Effector memory CD8-positive, alpha-beta T cell (primary cell): ENCODE results near the gene POLR2L.

ENCODE experiments used
- ATAC-seq: fragments of 150-1000 bp; cut with Tn5 transposase; replicated peaks from 2 replicates; pipeline ENCODE4 v1.10.0; 2021; ENCODE audit warnings: mild to moderate bottlenecking, moderate library complexity
- DNase-seq, 3 experiments: peaks; one replicate each; pipeline ENCODE4 v3.0.0; 2021
- H3K27ac Mint-ChIP-seq, 2 donors: one replicate each; pipeline ENCODE4 v1.8.0; 2022; ENCODE audit warnings: mild to moderate bottlenecking in 2 of 2, mixed read lengths in 2 of 2, moderate library complexity in 2 of 2
- H3K27me3 Mint-ChIP-seq, 2 donors: one replicate each; pipeline ENCODE4 v1.8.0; 2022; ENCODE audit warnings: mixed read lengths in 2 of 2
- H3K36me3 Mint-ChIP-seq: one replicate; pipeline ENCODE4 v1.8.0; 2022; ENCODE audit warnings: mild to moderate bottlenecking, moderate library complexity, mixed read lengths; ENCODE audit not compliant: insufficient read depth
- H3K4me1 Mint-ChIP-seq, 2 donors: one replicate each; pipeline ENCODE4 v1.8.0; 2022; ENCODE audit warnings: low read depth in 2 of 2, mixed read lengths in 2 of 2
- H3K4me3 Mint-ChIP-seq, 2 donors: one replicate each; pipeline ENCODE4 v1.8.0; 2022; ENCODE audit warnings: mild to moderate bottlenecking in 2 of 2, mixed read lengths in 2 of 2, moderate library complexity in 2 of 2
- H3K9me3 Mint-ChIP-seq, 2 donors: one replicate each; pipeline ENCODE4 v1.8.0; 2022; ENCODE audit warnings: mixed read lengths in 2 of 2

The POLR2L gene

GRCh38 chr11:846496-847098 is 4.3 kb upstream of the POLR2L start:
- ATAC-seq (no peak), DNase-seq (no peak)
- H3K4me1 Mint-ChIP-seq, result peaks cover 8% of the 10 kb centered on the region in 2 donors
- no peaks in the 10 kb centered on the region for H3K9me3 Mint-ChIP-seq
- peaks cover 0 to 12% of the 10 kb centered on the region in 2 donors for H3K27me3 Mint-ChIP-seq
- peaks cover 9% of the 10 kb centered on the region for H3K36me3 Mint-ChIP-seq
- H3K27ac Mint-ChIP-seq, result no peak overlapping the region
- no peak overlapping the region for H3K4me3 Mint-ChIP-seq

- peaks cover 12 to 13% of the 10 kb centered on the region in 2 donors for H3K4me1 Mint-ChIP-seq
- no peak overlapping the region for H3K4me3 Mint-ChIP-seq
- no peak for DNase-seq
- no peaks in the 10 kb centered on the region for H3K9me3 Mint-ChIP-seq
- peaks cover 9% of the 10 kb centered on the region for H3K36me3 Mint-ChIP-seq
- H3K27me3 Mint-ChIP-seq, result peaks cover 0 to 12% of the 10 kb centered on the region in 2 donors
- H3K27ac Mint-ChIP-seq, result no peak overlapping the region
- no peak for ATAC-seq
These were observed 3.7 kb upstream of the POLR2L start for GRCh38 chr11:845872-846495.

- no peak for DNase-seq
- ATAC-seq, result no peak
- Mint-ChIP-seq H3K27ac (no peak overlapping the region), H3K36me3 (peaks cover 14% of the 10 kb centered on the region), H3K4me3 (peak overlapping the region in 1 of 2 donors; percentile 17), H3K27me3 (peaks cover 0 to 12% of the 10 kb centered on the region in 2 donors), H3K9me3 (no peaks in the 10 kb centered on the region), H3K4me1 (peaks cover 21 to 22% of the 10 kb centered on the region in 2 donors)
These were observed 2.6 kb upstream of the POLR2L start for GRCh38 chr11:844693-845644.

- no peak for ATAC-seq
These were observed 1.7 kb upstream of the POLR2L start for GRCh38 chr11:843818-844692.

GRCh38 chr11:843086-843734 is 881 bp upstream of the POLR2L start:
- peaks cover 0 to under 1% of the 10 kb centered on the region in 2 donors for H3K27me3 Mint-ChIP-seq
- no peak for DNase-seq
- peak; percentile 1 for ATAC-seq
- H3K36me3 Mint-ChIP-seq, result peaks cover 26% of the 10 kb centered on the region
- peak overlapping the region; percentile 68 for H3K4me3 Mint-ChIP-seq
- peak overlapping the region in 1 of 2 donors; percentile 44 for H3K27ac Mint-ChIP-seq
- peaks cover 14 to 23% of the 10 kb centered on the region in 2 donors for H3K4me1 Mint-ChIP-seq
- no peaks in the 10 kb centered on the region for H3K9me3 Mint-ChIP-seq

More at GRCh38 chr11:843818-844692, 1.7 kb upstream of the POLR2L start:
- H3K27ac Mint-ChIP-seq, result peak overlapping the region in 1 of 2 donors; percentile 44
- H3K27me3 Mint-ChIP-seq, result peaks cover 0 to 9% of the 10 kb centered on the region in 2 donors
- H3K36me3 Mint-ChIP-seq, result peaks cover 20% of the 10 kb centered on the region
- H3K9me3 Mint-ChIP-seq, result no peaks in the 10 kb centered on the region
- DNase-seq, result no peak
- peaks cover 19 to 23% of the 10 kb centered on the region in 2 donors for H3K4me1 Mint-ChIP-seq
- H3K4me3 Mint-ChIP-seq, result peak overlapping the region; percentile 68

GRCh38 chr11:841981-842369 is 354 bp downstream of the POLR2L start:
- H3K4me1 Mint-ChIP-seq, result peaks cover 14 to 27% of the 10 kb centered on the region in 2 donors
- H3K4me3 Mint-ChIP-seq, result peak overlapping the region; percentile 83
- DNase-seq (no peak), ATAC-seq (peak; percentile 38)
- H3K27me3 Mint-ChIP-seq, result no peaks in the 10 kb centered on the region
- H3K27ac Mint-ChIP-seq, result peak overlapping the region; percentile 52 to 66
- H3K36me3 Mint-ChIP-seq, result peaks cover 37% of the 10 kb centered on the region
- H3K9me3 Mint-ChIP-seq, result no peaks in the 10 kb centered on the region

GRCh38 chr11:839875-840617 is 2.3 kb downstream of the POLR2L start:
- Mint-ChIP-seq H3K27ac (peak overlapping the region; percentile 28 to 29), H3K9me3 (no peaks in the 10 kb centered on the region), H3K4me3 (peak overlapping the region; percentile 83), H3K27me3 (no peaks in the 10 kb centered on the region), H3K4me1 (peaks cover 14 to 29% of the 10 kb centered on the region in 2 donors), H3K36me3 (peaks cover 34% of the 10 kb centered on the region)
- DNase-seq (no peak), ATAC-seq (no peak)

- ATAC-seq (no peak), DNase-seq (no peak)
- Mint-ChIP-seq H3K9me3 (no peaks in the 10 kb centered on the region), H3K27me3 (no peaks in the 10 kb centered on the region), H3K36me3 (peaks cover 34% of the 10 kb centered on the region), H3K4me3 (peak overlapping the region in 1 of 2 donors; percentile 29), H3K4me1 (peaks cover 14 to 27% of the 10 kb centered on the region in 2 donors), H3K27ac (peak overlapping the region in 1 of 2 donors; percentile 29)
These were observed 3.1 kb downstream of the POLR2L start for GRCh38 chr11:839280-839623.

- Mint-ChIP-seq H3K27me3 (no peaks in the 10 kb centered on the region), H3K36me3 (peaks cover 34% of the 10 kb centered on the region), H3K4me1 (peaks cover 17 to 30% of the 10 kb centered on the region in 2 donors), H3K27ac (no peak overlapping the region), H3K9me3 (no peaks in the 10 kb centered on the region), H3K4me3 (no peak overlapping the region)
- DNase-seq, result no peak
- ATAC-seq, result no peak
These were observed 3.7 kb downstream of the POLR2L start for GRCh38 chr11:838441-839279.

- H3K36me3 Mint-ChIP-seq, result peaks cover 30% of the 10 kb centered on the region
- H3K27ac Mint-ChIP-seq, result peak overlapping the region in 1 of 2 donors; percentile 49
- no peaks in the 10 kb centered on the region for H3K9me3 Mint-ChIP-seq
- H3K27me3 Mint-ChIP-seq, result no peaks in the 10 kb centered on the region
- DNase-seq (no peak), ATAC-seq (no peak)
- H3K4me3 Mint-ChIP-seq, result no peak overlapping the region
- H3K4me1 Mint-ChIP-seq, result peaks cover 19 to 28% of the 10 kb centered on the region in 2 donors
These were observed 4.4 kb downstream of the POLR2L start for GRCh38 chr11:837990-838307.

GRCh38 chr11:837189-837989 is 4.9 kb downstream of the POLR2L start:
- H3K4me1 Mint-ChIP-seq, result peaks cover 19 to 29% of the 10 kb centered on the region in 2 donors

More at GRCh38 chr11:837189-837989, 4.9 kb downstream of the POLR2L start:
- no peak for DNase-seq
- no peaks in the 10 kb centered on the region for H3K9me3 Mint-ChIP-seq
- H3K36me3 Mint-ChIP-seq, result peaks cover 30% of the 10 kb centered on the region
- H3K27ac Mint-ChIP-seq, result peak overlapping the region in 1 of 2 donors; percentile 49
- no peak overlapping the region for H3K4me3 Mint-ChIP-seq
- ATAC-seq, result no peak
- H3K27me3 Mint-ChIP-seq, result no peaks in the 10 kb centered on the region
